RWPE2 (cell line): ENCODE results near the gene SLC46A1.

Experiments used
- ATAC-seq: fragments of 200-7000 bp; cut with Tn5 transposase; 3 replicates; pipeline ENCODE4 v1.9.1; 2021; ENCODE audit warnings: low read depth
- DNase-seq: peaks from one replicate; pipeline ENCODE4 v3.0.0-alpha.2; 2020; ENCODE audit warnings: low spot score
- H3K27ac ChIP-seq: fragments of 450-650 bp; 2 replicates; pipeline ENCODE4 v1.5.1; 2017; ENCODE audit warnings: mild to moderate bottlenecking; ENCODE audit not compliant: poor library complexity, severe bottlenecking
- H3K27me3 ChIP-seq: fragments of 250-450 bp; sonication (Bioruptor Pico); 2 replicates; pipeline ENCODE4 v1.5.1; 2021; ENCODE audit warnings: mild to moderate bottlenecking, moderate library complexity; ENCODE audit not compliant: insufficient read depth, poor library complexity, severe bottlenecking
- H3K36me3 ChIP-seq: fragments of 250-450 bp; sonication (Bioruptor Pico); 2 replicates; pipeline ENCODE4 v1.5.1; 2020; ENCODE audit warnings: low read depth, mild to moderate bottlenecking, moderate library complexity
- H3K4me1 ChIP-seq: fragments of 250-450 bp; sonication (Bioruptor Pico); 2 replicates; pipeline ENCODE4 v1.5.1; 2021; ENCODE audit warnings: mild to moderate bottlenecking, moderate library complexity; ENCODE audit not compliant: insufficient read depth, poor library complexity, severe bottlenecking
- H3K4me3 ChIP-seq: fragments of 250-450 bp; sonication (Bioruptor Pico); 2 replicates; pipeline ENCODE4 v1.5.1; 2021; ENCODE audit warnings: mild to moderate bottlenecking, moderate library complexity; ENCODE audit not compliant: severe bottlenecking
- H3K9me3 ChIP-seq: fragments of 250-450 bp; sonication (Bioruptor Pico); 2 replicates; pipeline ENCODE4 v1.5.1; 2021; ENCODE audit warnings: mild to moderate bottlenecking, moderate library complexity; ENCODE audit not compliant: severe bottlenecking
- CTCF ChIP-seq: fragments of 450-650 bp; IDR thresholded peaks from one replicate; pipeline ENCODE4 v1.5.1; 2017; ENCODE audit warnings: mild to moderate bottlenecking, moderate library complexity; ENCODE audit not compliant: poor library complexity, severe bottlenecking

SLC46A1 gene

GRCh38 chr17:28405632-28406472, at the start of gene SLC46A1:
Gene SLC46A1, minus strand, starts transcription at chr17:28406212. Its CDS starts 98 bp downstream, at chr17:28406114.
- Histone ChIP-seq H3K9me3 (no peaks in the 10 kb centered on the region), H3K27ac (peak within 1 kb of the TSS; percentile 82), H3K4me3 (peak within 1 kb of the TSS; percentile 60), H3K36me3 (peaks cover 42% of the 10 kb centered on the region), H3K27me3 (no peaks in the 10 kb centered on the region), H3K4me1 (peaks cover 29% of the 10 kb centered on the region)
- DNase-seq = peak; percentile 72
- TF ChIP-seq CTCF = no peak
- peak; percentile 43 for ATAC-seq

GRCh38 chr17:28449859-28450258, 43.8 kb upstream of the SLC46A1 start:
- no peaks in the 10 kb centered on the region for H3K9me3 ChIP-seq
- TF ChIP-seq CTCF = no peak

GRCh38 chr17:28447396-28447760, 41.4 kb upstream of the SLC46A1 start:
- no peak overlapping the region for H3K4me3 ChIP-seq
- H3K9me3 ChIP-seq = no peaks in the 10 kb centered on the region
- DNase-seq = no peak
- H3K27ac ChIP-seq = no peak overlapping the region
- no peaks in the 10 kb centered on the region for H3K36me3 ChIP-seq
- no peaks in the 10 kb centered on the region for H3K27me3 ChIP-seq
- TF ChIP-seq CTCF = no peak
- ATAC-seq = no peak
- no peaks in the 10 kb centered on the region for H3K4me1 ChIP-seq

More at GRCh38 chr17:28449859-28450258, 43.8 kb upstream of the SLC46A1 start:
- no peaks in the 10 kb centered on the region for H3K4me1 ChIP-seq
- ATAC-seq (no peak), DNase-seq (no peak)
- no peaks in the 10 kb centered on the region for H3K27me3 ChIP-seq
- no peak overlapping the region for H3K4me3 ChIP-seq
- H3K27ac ChIP-seq = no peak overlapping the region
- no peaks in the 10 kb centered on the region for H3K36me3 ChIP-seq

GRCh38 chr17:28446716-28447395, 40.8 kb upstream of the SLC46A1 start:
- no peaks in the 10 kb centered on the region for H3K4me1 ChIP-seq
- H3K27ac ChIP-seq = no peak overlapping the region
- no peaks in the 10 kb centered on the region for H3K9me3 ChIP-seq
- no peak overlapping the region for H3K4me3 ChIP-seq
- H3K36me3 ChIP-seq = no peaks in the 10 kb centered on the region
- DNase-seq = no peak
- H3K27me3 ChIP-seq = no peaks in the 10 kb centered on the region
- no peak for TF ChIP-seq CTCF
- peak; percentile 97 for ATAC-seq
